Measurements from ENCODE around the gene DLEC1. TPM values are rescaled to one million over a fixed set of nuclear protein-coding genes. Genes with fewer than 3 reads are reported as not detected.
A peak's percentile ranks its signal among the peaks of the same experiment; 100 is the strongest.
"Not testable (repeated sequence)": the region's sequence is repeated elsewhere in the genome, so short reads cannot be mapped to it uniquely, and the experiment has no call there.

DLEC1 gene
- total RNA-seq, 2 experiments from 2014 or later = 0.26 to 0.60 TPM

DNA sequence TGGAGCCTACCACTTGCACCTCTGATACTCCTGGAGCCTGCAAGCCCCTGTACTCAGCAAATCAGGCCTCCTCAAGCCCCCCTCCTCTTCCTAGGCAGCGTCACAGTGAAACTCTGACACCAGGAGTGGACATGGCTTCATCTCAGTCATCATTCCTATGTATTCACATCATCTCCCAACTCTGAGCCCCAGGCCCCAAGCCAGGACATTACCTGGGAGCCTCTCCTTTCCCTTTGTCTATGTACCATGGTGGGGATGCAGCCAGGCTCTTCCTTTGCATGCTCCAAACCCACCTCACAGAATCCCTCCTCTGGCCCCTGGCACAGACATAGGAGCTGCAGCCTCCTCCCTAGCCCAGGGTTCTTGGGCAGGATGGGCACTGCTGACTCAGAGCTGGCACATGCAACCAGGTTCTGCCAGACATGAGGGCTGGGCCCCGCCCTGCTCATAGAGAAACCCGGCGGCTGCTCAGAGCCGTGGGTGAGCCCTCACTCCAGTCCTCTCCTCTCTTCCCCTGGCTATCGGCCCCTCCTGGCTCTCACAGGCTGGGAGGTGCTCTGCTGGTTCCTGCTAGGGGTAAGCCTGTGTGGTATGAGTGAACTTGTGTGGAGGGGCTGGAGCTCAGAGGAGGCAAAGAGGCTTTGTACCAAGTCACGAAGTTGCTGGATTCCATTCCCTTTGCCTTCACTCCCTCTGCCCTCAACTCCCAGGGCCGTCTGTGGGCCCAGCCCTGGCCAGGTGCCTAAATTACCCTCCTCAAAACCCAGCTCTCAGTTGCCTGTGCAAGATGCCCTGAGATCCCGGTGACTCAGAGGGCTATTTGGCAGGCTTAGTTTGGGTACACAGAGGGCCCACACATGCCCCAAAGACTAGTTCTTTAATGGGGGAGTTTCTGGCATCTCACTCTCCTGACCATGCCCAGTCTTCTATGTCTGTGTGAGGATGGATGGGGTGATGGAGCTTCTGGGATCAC lies 7.7 kb upstream of the DLEC1 start:
- POLR2A ChIA-PET = interaction anchor here (0.7 kb wide), 1 partner anchor 107 kb away, joined by 4 read pairs; the partner anchor contains the start of gene MYD88
- peak overlapping the region; percentile 48 for H3K27ac Mint-ChIP-seq
- CTCF ChIA-PET = interaction anchor here (1.9 kb wide), 1 partner anchor 8 kb away, joined by 8 read pairs; the partner anchor contains the start of gene DLEC1
- DNase-seq (no peak), ATAC-seq (peak; percentile 37)
- no peak overlapping the region for H3K4me3 Mint-ChIP-seq
- peaks cover 13% of the 10 kb centered on the region for H3K4me1 Mint-ChIP-seq (ENCODE audit: low read depth)
- H3K36me3 Mint-ChIP-seq (ENCODE audit: low read depth) = no peaks in the 10 kb centered on the region
- peaks cover 42% of the 10 kb centered on the region for H3K27me3 Mint-ChIP-seq (ENCODE audit: low read depth)
- no peaks in the 10 kb centered on the region for H3K9me3 Mint-ChIP-seq (ENCODE audit: insufficient read depth)

DNA sequence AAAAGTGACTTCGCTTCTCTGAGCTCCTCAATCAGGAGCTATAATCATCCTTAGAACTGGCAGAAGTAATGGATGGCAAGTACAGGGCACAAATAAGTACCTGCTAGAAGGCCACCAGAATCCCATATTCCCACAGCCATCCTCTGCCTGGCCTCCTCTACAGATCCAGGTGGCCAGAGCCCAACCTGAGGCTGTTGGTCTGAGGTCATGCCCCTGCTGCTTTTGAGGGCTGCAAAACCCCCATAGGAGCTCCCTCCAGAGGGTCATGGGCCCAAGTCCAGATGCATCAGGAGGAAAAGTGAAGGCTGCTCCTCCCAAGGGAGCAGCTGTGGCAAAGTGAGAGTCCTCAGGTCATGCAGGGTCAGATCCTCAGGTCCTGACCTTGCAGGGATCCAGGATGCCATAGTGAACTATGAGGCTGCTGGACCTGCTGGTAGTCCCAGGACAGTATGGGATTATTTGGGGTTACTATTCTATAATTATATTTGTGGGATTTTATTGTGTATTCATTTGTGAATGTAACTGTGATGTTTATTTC lies 6.6 kb upstream of the DLEC1 start:
- CTCF ChIA-PET = no interaction called here
- Mint-ChIP-seq H3K4me3 (no peak overlapping the region), H3K4me1 (ENCODE audit: low read depth) (peaks cover 20% of the 10 kb centered on the region), H3K27ac (no peak overlapping the region), H3K9me3 (ENCODE audit: insufficient read depth) (no peaks in the 10 kb centered on the region), H3K27me3 (ENCODE audit: low read depth) (peaks cover 40% of the 10 kb centered on the region), H3K36me3 (ENCODE audit: low read depth) (no peaks in the 10 kb centered on the region)
- DNase-seq (no peak), ATAC-seq (no peak)
- POLR2A ChIA-PET = interaction anchor here (0.7 kb wide), 1 partner anchor 106 kb away, joined by 4 read pairs; the partner anchor contains the start of gene MYD88

DNA sequence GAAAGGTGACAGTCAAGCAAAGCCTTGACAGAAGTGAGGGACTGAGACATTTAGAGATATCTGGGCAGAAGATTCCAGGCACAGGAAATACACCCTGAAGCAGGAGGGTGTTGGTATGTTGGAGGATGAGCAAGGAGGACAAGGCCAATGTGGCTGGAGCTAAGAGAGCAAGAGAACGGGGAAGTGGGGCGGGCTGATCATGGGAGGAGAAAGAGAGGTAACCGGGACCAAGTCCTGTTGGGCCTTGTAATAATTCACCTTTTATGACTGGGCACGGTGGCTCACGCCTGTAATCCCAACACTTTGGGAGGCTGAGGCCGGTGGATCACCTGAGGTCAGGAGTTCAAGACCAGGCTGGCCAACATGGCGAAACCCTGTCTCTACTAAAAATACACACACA lies 5.4 kb upstream of the DLEC1 start:
- DNase-seq; POLR2A ChIA-PET; CTCF ChIA-PET; H3K27ac Mint-ChIP-seq; ATAC-seq; H3K9me3 Mint-ChIP-seq (ENCODE audit: insufficient read depth); H3K36me3 Mint-ChIP-seq (ENCODE audit: low read depth); H3K4me3 Mint-ChIP-seq: not testable (repeated sequence)
- H3K4me1 Mint-ChIP-seq (ENCODE audit: low read depth) = peaks cover 30% of the 10 kb centered on the region
- peaks cover 28% of the 10 kb centered on the region for H3K27me3 Mint-ChIP-seq (ENCODE audit: low read depth)

DNA sequence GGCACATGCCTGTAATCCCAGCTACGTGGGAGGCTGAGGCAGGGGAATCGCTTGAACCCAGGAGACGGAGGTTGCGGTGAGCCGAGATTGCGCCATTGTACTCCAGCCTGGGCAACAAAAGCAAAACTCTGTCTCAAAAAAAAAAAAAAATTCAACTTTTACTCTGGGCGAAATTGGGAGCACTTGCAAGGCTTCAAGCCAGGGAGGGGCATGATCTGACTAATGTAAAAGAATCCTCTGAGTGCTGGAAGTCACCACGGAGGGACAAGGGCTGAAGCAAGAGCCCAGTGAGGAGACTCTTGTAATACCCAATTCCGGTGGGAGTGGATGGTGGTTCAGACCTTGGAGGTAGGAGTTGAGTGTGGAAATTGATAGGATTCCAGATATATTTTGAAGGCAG lies 4.7 kb upstream of the DLEC1 start:
- H3K27ac Mint-ChIP-seq; H3K4me3 Mint-ChIP-seq; POLR2A ChIA-PET; H3K9me3 Mint-ChIP-seq (ENCODE audit: insufficient read depth); H3K36me3 Mint-ChIP-seq (ENCODE audit: low read depth); ATAC-seq; CTCF ChIA-PET; DNase-seq: not testable (repeated sequence)
- Mint-ChIP-seq H3K4me1 (ENCODE audit: low read depth) (peaks cover 38% of the 10 kb centered on the region), H3K27me3 (ENCODE audit: low read depth) (peaks cover 23% of the 10 kb centered on the region)

DNA sequence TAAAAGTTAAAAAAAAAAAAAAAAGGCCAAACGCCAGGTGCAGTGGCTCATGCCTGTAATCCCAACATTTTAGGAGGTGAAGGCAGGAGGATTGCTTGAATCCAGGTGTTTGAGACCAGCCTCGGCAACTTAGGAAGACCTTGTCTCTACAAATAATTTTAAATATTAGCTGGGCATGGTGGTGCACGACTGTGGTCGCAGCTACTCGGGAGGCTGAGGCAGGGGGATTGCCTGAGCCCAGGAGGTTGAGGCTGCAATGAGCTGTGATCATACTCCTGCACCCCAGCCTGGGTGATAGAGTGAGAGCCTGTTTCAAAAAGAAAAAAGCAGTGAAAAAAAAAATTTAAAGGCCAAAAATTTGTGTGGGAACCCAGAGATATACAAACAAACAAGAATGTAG lies 2.7 kb upstream of the DLEC1 start:
- Mint-ChIP-seq H3K27me3 (ENCODE audit: low read depth) (peaks cover 19% of the 10 kb centered on the region), H3K9me3 (ENCODE audit: insufficient read depth) (no peaks in the 10 kb centered on the region), H3K4me1 (ENCODE audit: low read depth) (peaks cover 44% of the 10 kb centered on the region), H3K36me3 (ENCODE audit: low read depth) (peaks cover 6% of the 10 kb centered on the region), H3K4me3 (no peak overlapping the region), H3K27ac (peak overlapping the region; percentile 58)
- ATAC-seq (no peak), DNase-seq (no peak)
- POLR2A ChIA-PET = no interaction called here
- CTCF ChIA-PET = no interaction called here

DNA sequence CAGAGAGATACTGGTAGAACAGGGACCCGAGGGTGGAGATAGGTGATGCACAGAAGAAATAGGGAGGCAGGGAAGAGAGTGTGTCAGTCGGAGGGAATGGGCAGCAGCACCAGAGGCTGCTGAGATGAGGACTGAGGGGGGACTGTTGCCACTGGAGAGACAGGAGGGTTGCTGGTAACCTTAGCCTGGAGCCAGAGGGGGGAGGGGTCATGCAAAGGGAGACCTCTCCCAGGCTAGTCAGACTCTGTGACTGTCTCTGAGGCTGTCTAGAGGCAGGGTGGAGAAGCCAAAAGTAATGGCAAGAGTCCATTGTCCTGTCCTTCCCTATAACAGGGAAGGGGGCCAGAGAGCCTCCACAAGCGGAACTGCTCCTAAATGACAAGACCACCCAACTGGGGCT lies 2.1 kb upstream of the DLEC1 start:
- Mint-ChIP-seq H3K36me3 (ENCODE audit: low read depth) (peaks cover 6% of the 10 kb centered on the region), H3K27ac (peak overlapping the region; percentile 58), H3K4me3 (no peak overlapping the region), H3K27me3 (ENCODE audit: low read depth) (peaks cover 14% of the 10 kb centered on the region), H3K4me1 (ENCODE audit: low read depth) (peaks cover 41% of the 10 kb centered on the region), H3K9me3 (ENCODE audit: insufficient read depth) (no peaks in the 10 kb centered on the region)
- POLR2A ChIA-PET = no interaction called here
- CTCF ChIA-PET = no interaction called here
- no peak for DNase-seq
- ATAC-seq = no peak

DNA sequence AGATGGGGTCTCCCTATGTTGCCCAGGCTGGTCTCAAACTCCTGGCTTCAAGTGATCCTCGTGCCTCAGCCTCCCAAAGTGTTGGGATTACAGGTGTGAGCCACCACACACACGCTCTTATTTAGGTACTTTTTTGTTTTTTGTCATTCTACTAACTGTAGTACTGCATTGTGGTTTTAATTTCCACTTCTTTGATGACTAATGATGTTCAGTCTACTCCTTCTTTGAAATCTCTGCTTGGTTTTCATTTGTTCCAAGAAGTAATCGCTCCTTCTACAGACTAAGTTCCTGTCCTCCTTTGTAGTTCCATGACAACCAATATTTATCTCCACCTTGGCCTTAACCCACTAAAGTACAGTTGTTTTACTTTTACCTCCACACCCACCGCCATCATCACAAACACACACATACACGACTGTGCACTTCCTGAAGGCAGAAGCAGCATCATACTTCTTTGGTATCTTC lies 529 bp upstream of the DLEC1 start:
- Mint-ChIP-seq H3K4me3 (peak overlapping the region; percentile 80), H3K36me3 (ENCODE audit: low read depth) (peaks cover 6% of the 10 kb centered on the region), H3K27ac (peak overlapping the region; percentile 96), H3K9me3 (ENCODE audit: insufficient read depth) (no peaks in the 10 kb centered on the region), H3K4me1 (ENCODE audit: low read depth) (peaks cover 38% of the 10 kb centered on the region), H3K27me3 (ENCODE audit: low read depth) (peaks cover 11% of the 10 kb centered on the region)
- ChIA-PET POLR2A (interaction anchor here (1.0 to 2.7 kb wide), 5 partner anchors 9 to 458 kb away, joined by 3 to 13 read pairs (median 6); partner anchors contain the start of genes EXOG, MYD88, OXSR1 and PLCD1), CTCF (interaction anchor here (0.7 to 2.4 kb wide), 11 partner anchors 8 to 482 kb away, joined by 3 to 12 read pairs (median 6); partner anchors contain the start of genes ACAA1, EXOG and PLCD1)
- DNase-seq (peak; percentile 52), ATAC-seq (peak; percentile 64)

DNA sequence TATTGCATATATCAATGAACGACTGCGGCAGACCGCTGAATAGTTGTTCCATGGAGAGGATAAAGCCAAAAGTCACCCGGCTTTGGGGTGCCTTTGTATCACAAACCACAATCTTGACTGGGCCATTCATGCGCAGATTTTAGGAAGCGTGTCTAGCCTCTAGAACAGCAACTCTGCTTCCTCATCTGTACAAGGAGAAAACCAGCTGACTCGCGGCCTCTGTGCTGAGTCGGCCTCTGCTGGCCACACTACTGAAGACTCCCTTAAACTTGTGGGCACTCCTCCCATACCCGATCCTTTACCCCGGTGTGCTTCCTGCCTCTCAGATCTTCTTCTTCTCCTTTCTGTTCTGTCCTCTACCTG lies 872 bp downstream of the DLEC1 start:
- peak; percentile 45 for ATAC-seq

DNA sequence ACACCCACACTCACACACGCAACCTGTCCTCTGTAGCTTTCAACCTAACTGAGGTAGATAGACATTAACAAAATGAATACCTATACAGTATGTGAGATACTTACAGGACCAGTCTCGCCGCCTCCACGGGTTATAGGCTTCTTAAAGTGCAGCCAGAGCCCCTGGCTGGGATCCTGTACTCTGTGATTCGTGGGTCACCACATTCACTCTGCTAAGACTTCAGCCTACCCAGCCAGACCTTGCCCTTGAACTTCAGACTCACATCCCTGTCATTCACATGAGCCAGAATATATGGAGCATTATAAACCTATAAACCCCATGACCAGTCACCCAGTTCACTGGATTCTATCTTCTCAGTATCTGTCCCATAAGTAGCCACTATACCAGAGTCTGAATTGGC lies 1.4 kb downstream of the DLEC1 start:
- H3K27ac Mint-ChIP-seq = peak overlapping the region; percentile 96
- H3K4me1 Mint-ChIP-seq (ENCODE audit: low read depth) = peaks cover 38% of the 10 kb centered on the region
- ChIA-PET CTCF (interaction anchor here (1.4 to 2.4 kb wide), 4 partner anchors 35 to 185 kb away, joined by 3 to 12 read pairs (median 9); no protein-coding TSS in a partner anchor), POLR2A (interaction anchor here (2.7 kb wide), 1 partner anchor 125 kb away, joined by 13 read pairs; the partner anchor contains the start of gene OXSR1)
- peaks cover 6% of the 10 kb centered on the region for H3K36me3 Mint-ChIP-seq (ENCODE audit: low read depth)
- peak overlapping the region; percentile 80 for H3K4me3 Mint-ChIP-seq
- no peaks in the 10 kb centered on the region for H3K9me3 Mint-ChIP-seq (ENCODE audit: insufficient read depth)
- DNase-seq (no peak), ATAC-seq (no peak)
- peaks cover 4% of the 10 kb centered on the region for H3K27me3 Mint-ChIP-seq (ENCODE audit: low read depth)

More for the DNA sequence above, 872 bp downstream of the DLEC1 start:
- Mint-ChIP-seq H3K4me3 (peak overlapping the region; percentile 80), H3K36me3 (ENCODE audit: low read depth) (peaks cover 6% of the 10 kb centered on the region), H3K4me1 (ENCODE audit: low read depth) (peaks cover 38% of the 10 kb centered on the region), H3K9me3 (ENCODE audit: insufficient read depth) (no peaks in the 10 kb centered on the region), H3K27ac (peak overlapping the region; percentile 96), H3K27me3 (ENCODE audit: low read depth) (peaks cover 4% of the 10 kb centered on the region)
- POLR2A ChIA-PET = interaction anchor here (1.5 to 2.7 kb wide), 2 partner anchors 10 to 125 kb away, joined by 6 to 13 read pairs; partner anchors contain the start of genes OXSR1 and PLCD1
- DNase-seq = peak; percentile 61
- CTCF ChIA-PET = interaction anchor here (1.3 to 2.4 kb wide), 7 partner anchors 10 to 185 kb away, joined by 3 to 12 read pairs (median 8); partner anchors contain the start of gene PLCD1

DNA sequence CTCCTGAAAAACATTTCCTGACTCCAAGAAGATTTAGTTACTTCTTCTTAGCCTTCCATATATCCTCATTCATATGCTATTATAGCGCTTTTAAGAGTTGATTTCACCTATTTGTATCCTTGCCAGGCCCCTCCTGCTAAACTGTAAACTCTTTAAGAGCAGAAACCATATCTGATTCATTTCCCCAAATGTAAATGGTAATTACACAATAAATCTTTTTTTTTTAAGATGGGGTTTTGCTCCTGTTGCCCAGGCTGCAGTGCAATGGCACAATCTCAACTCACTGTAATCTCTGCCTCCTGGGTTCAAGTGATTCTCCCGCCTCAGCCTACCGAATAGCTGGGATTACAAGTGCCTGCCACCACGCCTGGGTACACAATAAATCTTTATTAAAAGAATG lies 4.5 kb downstream of the DLEC1 start:
- POLR2A ChIA-PET = no interaction called here
- CTCF ChIA-PET = no interaction called here
- H3K36me3 Mint-ChIP-seq (ENCODE audit: low read depth) = no peaks in the 10 kb centered on the region
- H3K27ac Mint-ChIP-seq = no peak overlapping the region
- peaks cover 14% of the 10 kb centered on the region for H3K27me3 Mint-ChIP-seq (ENCODE audit: low read depth)
- DNase-seq = no peak
- ATAC-seq = no peak
- no peak overlapping the region for H3K4me3 Mint-ChIP-seq
- peaks cover 20% of the 10 kb centered on the region for H3K4me1 Mint-ChIP-seq (ENCODE audit: low read depth)
- no peaks in the 10 kb centered on the region for H3K9me3 Mint-ChIP-seq (ENCODE audit: insufficient read depth)

DNA sequence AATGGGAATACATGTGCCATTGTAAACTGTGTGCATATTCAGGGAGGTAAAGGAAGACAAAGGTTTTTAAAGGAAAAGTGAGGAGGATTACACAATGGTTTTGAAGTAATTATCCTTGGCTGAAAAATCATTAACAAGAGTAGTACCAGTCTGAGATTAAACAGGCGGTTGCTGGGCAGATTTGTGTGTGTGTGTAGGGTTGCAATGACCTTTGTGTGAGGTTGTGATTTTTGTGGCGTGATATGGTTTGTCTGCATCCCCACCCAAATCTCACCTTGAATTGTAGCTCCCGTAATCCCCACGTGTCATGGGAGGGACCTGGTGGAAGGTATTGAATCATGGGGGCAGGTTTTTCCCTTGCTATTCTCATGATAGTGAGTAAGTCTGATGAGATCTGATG lies 7.0 kb downstream of the DLEC1 start:
- POLR2A ChIA-PET = no interaction called here
- Mint-ChIP-seq H3K27me3 (ENCODE audit: low read depth) (peaks cover 14% of the 10 kb centered on the region), H3K4me1 (ENCODE audit: low read depth) (no peaks in the 10 kb centered on the region)

DNA sequence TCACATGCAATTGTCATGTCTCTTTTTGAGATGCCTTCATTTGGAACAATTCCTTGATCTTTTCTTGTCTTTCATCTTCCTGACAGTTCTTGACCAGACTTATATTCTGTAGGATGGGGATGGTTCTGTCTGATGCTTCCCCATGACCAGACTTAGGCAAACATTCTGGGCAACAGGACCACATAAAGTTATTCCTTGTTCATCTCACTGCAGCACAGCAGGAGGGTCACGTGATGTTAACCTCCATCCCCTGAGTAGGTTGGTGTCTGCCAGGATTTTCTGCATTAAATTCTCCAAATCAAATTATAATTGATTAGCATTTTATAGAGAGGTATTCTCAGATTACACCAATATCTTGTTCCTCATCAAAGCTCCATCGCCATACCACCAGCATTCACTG lies 7.8 kb downstream of the DLEC1 start:
- H3K27me3 Mint-ChIP-seq (ENCODE audit: low read depth) = peaks cover 14% of the 10 kb centered on the region
- H3K4me3 Mint-ChIP-seq = no peak overlapping the region
- ChIA-PET CTCF (no interaction called here), POLR2A (no interaction called here)
- no peak overlapping the region for H3K27ac Mint-ChIP-seq
- no peaks in the 10 kb centered on the region for H3K9me3 Mint-ChIP-seq (ENCODE audit: insufficient read depth)
- H3K4me1 Mint-ChIP-seq (ENCODE audit: low read depth) = no peaks in the 10 kb centered on the region
- no peaks in the 10 kb centered on the region for H3K36me3 Mint-ChIP-seq (ENCODE audit: low read depth)
- DNase-seq (no peak), ATAC-seq (no peak)

More for the DNA sequence above, 7.0 kb downstream of the DLEC1 start:
- Mint-ChIP-seq H3K9me3 (ENCODE audit: insufficient read depth) (no peaks in the 10 kb centered on the region), H3K27ac (no peak overlapping the region), H3K4me3 (no peak overlapping the region), H3K36me3 (ENCODE audit: low read depth) (no peaks in the 10 kb centered on the region)
- no peak for ATAC-seq
- CTCF ChIA-PET = no interaction called here
- DNase-seq = no peak

Measured in activated CD8-positive, alpha-beta T cell treated with anti-CD3 and anti-CD28 coated beads, Interleukin-2, amount 10 ng/mL, durations not matched to agents 7 days and 5 days (primary cell).